NK-92 (cell line): Measurements from ENCODE around the gene C14orf132.

Experiments used
- DNase-seq: peaks from one replicate; lab custom pipeline; 2025; ENCODE audit not compliant: unreplicated experiment; lab: John Stamatoyannopoulos, UW

Gene C14orf132

DNA sequence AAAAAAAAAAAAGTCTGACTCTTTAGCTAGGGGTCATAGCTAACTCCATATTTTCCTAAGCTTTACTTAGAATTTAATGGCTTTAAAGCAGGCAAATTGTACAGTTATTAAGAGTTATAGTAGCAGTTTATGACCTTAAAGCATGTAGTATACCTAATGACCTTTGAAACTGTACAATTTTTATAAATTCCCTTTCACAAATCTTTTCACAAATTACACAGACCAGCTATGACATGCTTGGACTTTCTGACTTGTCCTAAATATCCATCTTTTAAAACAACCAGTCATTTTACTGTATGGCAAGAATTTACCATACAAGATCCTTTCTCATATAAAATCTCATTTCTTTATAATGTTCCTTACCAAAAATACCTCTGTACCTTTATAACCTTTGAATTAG, 74.8 kb downstream of the C14orf132 start:
- no peak for DNase-seq

DNA sequence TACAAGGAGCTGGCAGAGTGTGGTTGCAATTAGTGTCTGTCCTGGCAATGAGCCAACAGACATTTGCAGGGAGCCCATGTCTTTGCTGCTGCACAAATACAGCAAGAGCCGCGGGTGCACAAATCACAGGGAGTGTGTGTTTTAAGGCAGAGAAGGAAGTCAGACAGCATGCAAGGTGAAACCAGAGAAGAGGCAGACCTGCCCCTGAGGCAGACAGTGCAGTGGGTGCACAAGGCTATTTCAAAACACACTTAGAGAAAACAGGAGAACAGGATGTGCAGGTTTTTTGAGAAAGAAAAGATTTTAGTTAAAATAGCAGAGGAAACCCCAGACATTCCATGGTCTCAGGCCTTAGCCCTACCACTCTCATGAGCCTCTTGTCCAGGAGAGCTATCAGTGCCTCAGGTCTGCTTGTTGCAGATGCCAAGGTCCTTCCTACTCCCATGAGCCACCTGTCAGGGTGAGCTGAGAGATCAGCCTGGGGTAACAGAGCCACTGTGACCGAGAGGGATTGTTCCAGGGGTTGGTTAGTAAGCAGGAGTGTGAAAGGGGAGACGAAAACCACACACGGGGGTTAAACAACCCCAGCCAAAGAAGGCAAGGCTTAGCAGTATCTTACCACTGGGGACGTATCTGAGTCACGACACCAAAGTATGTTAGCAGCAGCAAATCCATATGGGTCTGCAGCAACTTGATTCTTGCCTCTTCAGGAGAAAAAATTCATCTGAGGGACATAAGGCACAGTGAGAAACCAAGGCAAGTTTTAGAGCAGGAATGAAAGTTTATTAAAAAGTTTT, 78.1 kb downstream of the C14orf132 start:
- DNase-seq, result no peak

DNA sequence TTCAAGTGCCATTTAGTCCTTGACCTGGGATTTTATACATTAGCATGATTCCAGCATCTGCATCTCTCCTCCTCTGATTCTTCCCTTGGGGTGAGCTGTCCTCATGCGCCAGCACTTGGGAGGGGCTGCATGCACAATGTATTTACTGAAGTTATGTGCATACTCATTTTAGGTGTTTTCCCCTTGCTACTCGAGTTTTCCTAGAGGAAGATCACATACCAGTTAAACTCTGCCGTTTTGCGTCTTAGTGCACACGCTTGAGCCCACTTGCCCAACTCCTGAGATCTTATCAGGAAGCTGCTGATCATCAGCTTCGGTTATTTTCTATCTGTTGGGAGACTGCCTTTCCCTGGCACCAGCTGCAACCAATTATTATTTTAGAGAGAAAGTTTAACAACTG, 78.8 kb downstream of the C14orf132 start:
- DNase-seq, result no peak

DNA sequence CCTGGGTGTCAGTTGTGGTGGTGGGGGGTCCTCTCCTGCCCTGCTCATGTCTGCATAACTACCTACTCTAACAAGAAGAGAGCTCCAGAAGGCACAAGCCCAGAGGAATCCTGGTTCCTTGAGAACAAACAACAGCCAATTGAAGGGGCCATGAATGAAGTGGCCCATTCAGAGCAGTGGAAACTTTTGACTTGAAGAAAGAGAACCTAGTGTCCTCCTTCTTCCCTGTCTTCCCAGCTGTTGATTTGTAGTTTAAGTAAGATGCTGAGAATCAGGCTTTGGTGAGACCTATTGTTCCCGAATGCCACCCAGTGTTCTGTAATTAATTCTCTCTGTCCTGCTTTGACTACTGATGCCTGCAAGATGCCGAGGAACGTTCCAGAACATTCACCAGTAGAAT, 79.2 kb downstream of the C14orf132 start:
- DNase-seq, result no peak

DNA sequence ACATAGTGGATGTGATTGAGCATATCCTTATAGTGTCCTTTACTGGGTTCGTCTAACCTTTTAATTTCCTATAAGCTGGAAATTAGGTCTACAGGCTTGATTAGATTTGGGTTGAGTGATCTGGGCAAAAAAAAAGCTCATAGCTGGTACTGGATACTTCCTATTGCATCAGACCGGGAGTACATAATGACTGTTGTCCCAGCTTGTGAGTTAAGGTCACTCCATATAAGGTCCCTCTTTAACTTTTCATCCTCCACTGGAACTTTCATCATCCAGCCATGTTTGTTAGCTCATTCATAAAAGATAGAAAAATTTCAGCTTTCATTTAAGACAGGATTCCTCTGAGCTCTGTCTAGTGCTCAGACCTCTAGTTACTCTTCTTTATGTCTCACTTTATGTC, 80.8 kb downstream of the C14orf132 start:
- DNase-seq, result no peak

DNA sequence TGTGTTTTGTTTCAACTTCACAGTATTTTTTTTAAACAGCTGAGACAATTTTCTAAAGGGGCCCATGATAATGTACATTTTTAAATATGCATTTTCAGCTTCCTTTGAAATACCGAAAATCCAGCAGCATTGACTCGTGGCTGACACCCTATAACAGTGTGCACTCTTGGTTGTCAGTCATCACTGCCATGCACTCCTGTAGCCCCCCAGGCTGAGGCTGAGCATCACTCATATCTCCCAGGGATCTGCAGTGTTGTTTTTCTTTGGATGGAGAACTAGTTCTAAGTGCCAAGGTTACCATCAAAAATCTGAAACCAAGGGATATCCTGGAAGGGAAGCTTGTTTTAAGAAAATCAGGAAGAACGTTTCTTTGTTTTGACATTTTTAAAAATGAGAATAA, 81.2 kb downstream of the C14orf132 start:
- DNase-seq, result no peak

DNA sequence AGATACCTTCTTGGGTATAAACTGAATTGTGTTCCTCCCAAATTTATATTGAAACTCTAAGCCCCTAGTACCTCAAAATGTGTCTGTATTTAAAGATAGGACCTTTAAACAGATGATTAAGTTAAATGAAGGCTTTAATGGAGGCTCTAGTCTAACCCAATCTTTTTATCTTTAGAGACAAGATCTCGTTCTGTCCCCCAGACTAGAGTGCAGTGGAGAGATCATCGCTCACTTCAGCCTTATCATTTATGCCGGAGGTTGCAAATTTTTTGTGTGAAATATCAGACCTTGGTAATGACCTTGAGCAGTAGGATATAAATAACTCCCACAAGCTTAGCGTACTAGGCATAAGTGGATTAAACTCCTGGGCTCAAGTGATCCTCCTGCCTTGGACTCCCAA, 81.8 kb downstream of the C14orf132 start:
- DNase-seq, result no peak

DNA sequence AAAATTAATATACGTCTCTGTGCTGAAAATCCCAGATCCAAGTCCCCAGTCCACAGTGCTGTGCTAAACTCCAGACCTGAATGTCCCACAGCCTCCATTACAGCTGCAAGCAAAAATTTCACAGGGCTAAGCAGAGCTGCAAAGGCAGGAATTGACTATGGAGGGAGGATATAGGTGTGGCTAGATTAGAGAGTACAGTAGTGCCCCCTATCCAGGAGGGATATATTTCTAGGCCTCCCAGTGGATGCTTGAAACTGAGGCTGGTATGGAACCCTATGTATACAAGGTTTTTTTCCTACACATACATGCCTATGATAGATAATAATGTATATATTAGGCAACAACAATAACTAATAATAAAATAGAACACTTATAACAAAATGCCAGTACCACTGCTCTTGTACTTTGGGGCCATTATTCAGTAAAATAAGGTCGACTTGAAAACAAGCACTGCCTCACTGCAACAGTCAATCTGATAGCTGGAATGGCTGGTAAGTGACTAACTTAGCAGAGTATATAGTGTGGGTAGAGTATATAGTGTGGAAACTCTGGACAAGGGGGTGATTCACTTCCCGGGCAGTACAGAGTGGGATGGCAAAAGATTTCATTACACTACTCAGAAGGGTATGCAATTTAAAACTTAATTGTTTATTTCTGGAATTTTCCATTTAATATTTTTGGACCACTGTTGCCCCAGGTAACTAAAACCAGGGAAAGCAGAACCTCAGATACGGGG, 82.7 kb downstream of the C14orf132 start:
- no peak for DNase-seq

DNA sequence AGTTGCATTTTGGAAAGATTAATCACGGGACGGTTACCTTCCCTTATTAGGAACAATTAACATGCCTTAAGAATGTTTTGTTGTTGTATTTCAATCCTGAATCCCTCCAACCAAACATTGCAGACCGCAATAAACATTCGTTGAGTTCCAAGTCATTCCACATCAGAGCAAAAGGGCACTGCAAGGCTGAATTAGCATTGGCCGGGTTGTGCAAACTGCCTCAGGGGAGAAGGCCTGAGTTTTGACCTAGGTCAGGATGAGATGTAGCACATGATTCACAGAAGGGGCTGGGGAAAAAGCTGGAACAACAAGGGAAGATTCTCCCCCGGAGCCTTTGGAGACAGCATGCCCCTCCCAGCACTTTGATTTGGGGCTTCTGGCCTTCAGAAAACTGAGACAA, 83.3 kb downstream of the C14orf132 start:
- DNase-seq, result no peak

DNA sequence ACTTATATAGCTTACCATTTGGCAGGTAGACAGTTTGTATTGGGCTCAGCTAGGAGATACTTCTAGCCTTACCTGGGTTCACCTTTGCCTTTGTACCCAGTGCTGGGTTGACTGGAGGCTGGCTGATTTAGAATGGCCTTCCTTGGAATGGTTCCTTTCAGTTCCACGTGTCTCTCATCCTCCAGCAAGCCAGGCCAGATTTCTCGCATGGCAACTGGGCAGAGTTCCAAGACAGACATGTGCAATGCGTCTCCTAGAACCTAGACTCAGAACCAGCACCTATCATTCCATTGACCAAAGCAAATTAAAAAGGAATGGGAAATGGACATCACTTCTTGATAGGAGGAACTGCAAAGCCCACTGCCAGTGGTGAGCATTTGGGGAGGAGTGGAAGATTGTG, 86.4 kb downstream of the C14orf132 start:
- no peak for DNase-seq

DNA sequence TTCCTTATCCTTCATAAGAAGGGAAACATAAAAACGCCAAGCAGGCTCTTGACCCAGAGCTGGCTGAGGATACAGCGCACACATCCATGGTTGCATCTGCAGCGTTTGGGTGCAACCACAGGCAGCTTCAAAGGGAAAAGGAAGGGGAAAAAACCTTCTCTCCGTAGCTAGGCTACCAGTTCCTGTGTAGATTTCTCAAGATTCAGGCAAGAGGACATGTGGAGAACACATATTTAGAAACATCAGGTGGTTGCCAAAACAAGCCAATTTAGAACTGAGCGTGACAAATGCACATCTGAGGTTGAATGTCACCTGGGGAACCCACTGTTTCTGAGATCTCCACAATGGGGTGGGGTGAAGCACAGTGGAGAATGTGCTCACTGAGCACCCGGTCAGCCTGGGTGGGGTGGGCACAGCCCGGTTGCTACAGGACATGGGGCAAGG, 87.2 kb downstream of the C14orf132 start:
- no peak for DNase-seq

DNA sequence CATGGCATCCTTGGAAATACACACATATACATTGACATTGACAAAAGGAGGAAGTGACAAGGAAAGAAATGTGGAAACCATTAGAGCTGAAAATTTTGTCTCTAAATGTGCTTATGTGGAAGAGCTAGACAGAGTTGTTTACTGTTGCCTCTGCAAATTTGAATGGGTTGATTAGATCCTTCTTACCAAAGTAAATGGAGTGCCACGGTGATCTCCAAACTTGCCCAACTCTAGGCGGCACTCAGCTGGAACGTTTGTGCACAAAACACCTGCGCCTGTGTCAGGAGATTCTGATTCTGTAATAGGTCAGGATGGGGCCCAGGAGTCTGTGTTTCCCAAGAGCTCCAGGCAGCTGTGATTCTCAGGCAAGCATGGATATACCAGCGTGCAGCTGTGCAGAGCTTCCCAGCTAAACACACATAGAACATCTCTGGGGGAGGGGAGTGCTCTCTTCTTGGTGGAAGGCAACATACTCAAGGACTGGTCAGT, 87.7 kb downstream of the C14orf132 start:
- no peak for DNase-seq

DNA sequence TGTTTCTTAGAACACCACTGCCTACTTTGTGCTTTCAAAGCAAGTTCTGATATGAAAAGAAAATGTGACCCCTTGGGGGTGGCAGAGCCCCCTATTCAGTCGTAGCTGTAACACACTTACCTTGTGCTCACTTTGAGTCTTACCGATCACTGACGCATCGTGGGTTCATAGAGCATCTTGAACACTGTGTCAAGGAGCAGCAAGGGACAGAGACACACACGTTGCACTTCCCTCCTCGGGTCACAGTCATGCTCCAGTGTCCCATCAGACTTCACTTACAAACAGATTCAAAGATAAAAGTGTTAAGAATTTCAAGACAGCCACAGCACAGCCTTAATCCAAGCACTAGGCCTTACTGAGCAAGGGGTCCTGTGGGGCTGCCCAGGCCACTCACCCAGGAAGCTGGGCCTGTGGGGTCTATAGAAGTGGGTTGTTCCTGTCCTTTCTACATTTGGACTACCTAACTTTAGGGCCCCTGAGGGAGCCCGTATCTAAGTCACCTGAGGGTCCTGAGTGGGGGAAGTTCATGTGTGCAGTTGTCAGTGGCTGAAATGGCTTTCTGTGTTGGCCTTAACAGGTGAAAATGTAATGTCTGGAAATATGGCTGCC, 90.1 kb downstream of the C14orf132 start:
- no peak for DNase-seq

DNA sequence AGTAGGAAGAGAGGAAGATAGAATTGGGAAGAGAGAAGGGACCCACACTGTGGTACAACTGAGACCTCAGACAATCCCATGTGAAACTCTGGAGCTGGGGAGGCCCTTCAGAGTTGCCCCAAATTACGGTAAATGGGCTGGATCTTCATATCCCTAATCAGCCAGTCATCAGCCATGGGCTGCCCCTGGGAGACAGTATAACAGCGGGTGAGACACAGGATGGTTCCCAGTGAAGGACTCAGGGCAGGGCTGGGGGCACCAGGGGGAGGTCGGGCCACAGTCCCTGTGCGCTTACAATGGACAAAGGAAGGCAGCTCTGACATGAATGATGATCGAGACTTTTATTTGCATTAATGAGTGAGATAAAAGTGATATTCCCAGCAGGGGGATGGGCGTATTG, 91.2 kb downstream of the C14orf132 start:
- no peak for DNase-seq

DNA sequence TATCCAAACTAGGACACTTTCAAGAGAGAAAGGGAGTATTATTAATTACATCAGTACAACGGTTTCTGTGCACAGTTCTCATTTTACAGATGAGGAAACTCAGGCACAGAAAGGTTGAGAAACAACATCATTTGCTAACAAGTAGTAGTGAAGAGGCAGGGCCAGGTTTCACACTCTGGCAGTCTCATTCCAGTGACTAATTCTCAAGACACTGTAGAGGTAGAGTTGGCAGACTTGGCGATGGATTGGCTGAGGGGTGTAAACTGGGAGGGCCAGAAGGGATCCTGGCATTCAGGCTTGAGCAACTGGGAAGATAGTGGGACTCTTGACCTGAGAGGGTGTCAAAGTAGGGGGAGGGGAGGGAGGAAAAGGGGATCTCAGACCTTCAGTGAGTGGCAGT, 91.7 kb downstream of the C14orf132 start:
- DNase-seq, result no peak

DNA sequence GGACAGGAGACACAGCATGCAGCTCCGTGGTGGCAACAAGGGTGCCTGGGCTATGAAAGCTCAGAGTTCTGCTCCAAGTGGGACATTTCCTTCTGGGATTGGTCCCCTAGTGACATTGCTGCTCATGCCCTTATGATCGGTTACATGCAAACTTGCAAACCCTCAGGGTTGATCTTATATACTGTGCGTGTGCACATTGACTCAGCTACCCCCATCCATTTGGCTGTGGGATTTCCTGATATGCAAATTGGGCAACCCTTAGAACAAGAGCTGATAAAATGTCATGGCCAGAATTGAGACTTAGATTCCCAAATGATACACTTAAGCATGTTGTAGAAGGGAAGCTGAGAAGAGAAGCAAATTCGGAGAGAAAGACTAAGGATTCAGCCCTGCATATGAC, 92.7 kb downstream of the C14orf132 start:
- DNase-seq, result no peak

DNA sequence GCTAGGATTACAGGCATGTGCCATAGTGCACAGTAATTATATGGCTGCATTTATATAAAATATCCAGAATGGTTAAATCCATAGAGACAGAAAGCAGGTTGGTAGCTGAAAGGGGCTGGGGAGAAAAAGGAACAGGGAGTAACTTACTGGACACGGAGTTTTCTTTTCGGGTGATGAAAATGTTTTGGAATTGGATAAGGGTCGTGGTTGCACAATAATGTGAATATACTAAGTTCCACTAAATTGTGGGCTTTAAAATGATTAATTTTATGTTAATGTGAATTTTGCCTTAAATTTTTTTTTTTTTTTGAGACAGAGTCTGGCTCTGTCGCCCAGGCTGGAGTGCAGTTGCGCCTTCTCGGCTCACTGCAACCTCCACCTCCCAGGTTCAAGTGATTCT, 95.3 kb downstream of the C14orf132 start:
- no peak for DNase-seq

DNA sequence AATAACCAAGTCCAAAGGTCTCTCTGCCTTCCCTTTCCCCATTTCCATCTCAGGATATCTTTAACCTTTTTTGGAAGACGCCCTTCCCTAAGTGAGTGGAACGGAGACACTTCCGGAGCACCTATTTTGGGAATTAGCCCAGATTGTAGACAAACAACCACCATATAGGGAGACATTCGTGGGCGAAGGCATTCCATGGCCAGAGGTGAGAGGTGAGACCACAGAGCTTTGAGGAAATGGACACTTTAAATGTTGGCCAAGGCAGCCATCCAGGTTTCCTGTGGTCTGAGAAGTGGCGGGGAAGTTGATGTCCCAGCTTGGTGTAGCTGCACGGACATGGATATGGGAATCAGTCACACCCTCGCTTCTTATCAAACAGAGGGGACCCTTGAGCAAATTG, 96.1 kb downstream of the C14orf132 start:
- DNase-seq, result no peak

DNA sequence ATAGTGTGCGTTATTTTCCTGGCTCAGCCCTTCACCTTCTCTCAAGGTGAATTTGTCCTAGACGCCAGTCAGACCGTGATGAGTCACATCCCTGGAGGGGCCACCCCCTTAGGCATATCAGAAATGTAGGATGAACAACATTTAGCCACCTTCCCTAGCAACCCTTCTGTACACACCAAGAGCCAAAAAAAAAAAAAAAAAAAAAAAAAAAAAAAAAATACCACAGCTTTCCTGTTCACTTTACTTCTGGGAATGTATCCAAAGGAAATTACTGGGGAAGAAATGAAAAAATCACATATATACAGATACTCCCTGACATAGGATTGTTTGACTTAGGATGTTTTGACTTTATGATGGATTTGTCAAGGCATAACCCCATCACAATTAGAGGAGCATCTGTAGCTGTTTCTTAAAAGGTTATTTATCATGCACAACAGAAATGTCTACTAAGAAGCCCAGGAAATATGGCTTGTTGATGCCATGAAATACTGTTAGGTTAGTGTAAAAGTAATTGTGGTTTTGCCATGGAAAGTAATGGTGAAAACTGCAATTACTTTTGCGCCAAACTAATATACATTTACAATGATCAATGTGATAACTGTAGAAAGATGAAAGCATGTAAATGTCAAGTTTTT, 97.3 kb downstream of the C14orf132 start:
- DNase-seq, result no peak

DNA sequence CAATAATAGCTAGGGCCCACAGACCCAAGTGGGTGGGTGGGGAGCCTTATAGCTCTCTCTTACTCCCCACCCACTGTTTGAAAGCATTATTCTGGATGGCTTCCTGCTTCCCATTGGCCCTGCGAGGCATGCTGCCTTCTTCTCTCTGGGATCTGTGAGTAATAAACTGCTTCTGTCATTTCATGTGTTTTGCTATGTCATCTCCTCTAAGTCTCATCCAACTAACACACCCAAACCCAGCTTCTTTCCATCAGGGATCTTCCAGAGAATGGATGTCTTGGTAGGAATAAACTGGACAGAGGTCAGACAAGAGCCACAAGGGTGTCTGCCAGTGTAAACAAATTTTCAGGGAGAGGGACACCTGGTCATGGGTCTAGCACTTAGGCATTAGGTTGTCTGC, 99.1 kb downstream of the C14orf132 start:
- DNase-seq, result no peak

DNA sequence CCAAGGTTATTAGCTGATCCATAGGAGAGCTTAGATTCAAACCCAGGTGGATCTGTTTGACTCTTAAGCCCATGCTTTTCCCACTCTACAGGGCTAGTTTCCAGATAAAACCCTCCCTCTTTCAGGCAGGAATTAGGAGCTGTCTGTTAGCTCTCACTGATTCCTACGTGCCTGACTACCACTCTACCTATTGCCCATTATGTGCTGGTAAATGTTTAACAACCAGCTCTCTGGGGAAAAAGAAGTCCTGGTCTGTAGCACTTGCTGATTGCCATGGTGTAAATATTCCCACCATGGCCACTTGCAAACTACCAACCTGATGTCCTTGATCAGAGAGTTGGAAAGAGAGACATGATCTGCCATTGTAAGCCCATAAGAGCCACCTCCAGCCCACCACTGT, 100.0 kb downstream of the C14orf132 start:
- DNase-seq, result no peak

DNA sequence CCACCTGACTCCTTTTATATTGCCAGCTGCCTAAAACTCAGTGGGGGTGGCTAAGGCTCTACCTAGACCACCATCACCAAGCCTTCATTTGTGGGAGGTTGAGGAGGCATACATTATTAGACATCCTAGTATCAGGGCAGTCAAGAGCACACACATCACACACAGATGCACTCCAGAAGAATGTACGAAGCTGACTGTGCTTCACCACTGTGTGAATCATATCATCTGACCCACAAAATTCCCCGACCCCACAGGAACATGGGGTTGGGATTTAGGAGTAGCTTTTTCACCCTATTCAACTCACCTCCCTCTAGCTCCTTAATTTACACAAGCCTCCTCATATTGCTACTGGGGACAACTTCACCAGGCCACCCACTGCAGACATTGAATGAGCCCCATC, 100.7 kb downstream of the C14orf132 start:
- DNase-seq, result no peak
